K562 (cell line): Measurements from ENCODE around the gene LRRC26. TPM values are rescaled to one million over a fixed set of nuclear protein-coding genes. Genes with fewer than 3 reads are reported as not detected.

Experiments
- ATAC-seq: fragments of 200-7000 bp; cut with Tn5 transposase; 3 replicates; pipeline ENCODE4 v1.9.1; 2020; ENCODE audit warnings: moderate library complexity
- BruUV-seq: library from RNA; stranded (reverse); fragments of 400-500 nt; replicated peaks from 2 replicates; lab custom pipeline; 2021; lab: Mats Ljungman, UMichigan
- CTCF ChIA-PET: fragments of 300-600 bp; formaldehyde crosslinking; extraction: SDS; loops from one replicate; lab custom pipeline; 2021; ENCODE audit warnings: low intra/inter-chr PET ratio; lab: Yijun Ruan, JAX
- POLR2A ChIA-PET: fragments of 300-600, 350-650 bp; sonication (Branson Sonifier 250); formaldehyde crosslinking; extraction: SDS; loops from one replicate; lab custom pipeline; 2021; ENCODE audit warnings: antibody characterized with exemption, inconsistent platforms; lab: Yijun Ruan, JAX
- DNase-seq, 4 experiments: peaks; one replicate each; pipeline versions ENCODE4 v3.0.0 to v3.0.0-alpha.2; 2011 to 2018; ENCODE audit warnings: low spot score in 3 of 4, mixed read lengths in 3 of 4; ENCODE audit errors: extremely low read depth in 1 of 4
- FAIRE-seq: peaks from 2 replicates; lab custom pipeline; 2011; peaks lifted over from hg19 to GRCh38; lab: Jason Lieb, UNC
- H2AFZ ChIP-seq: 2 replicates; pipeline ENCODE4 v1.6.0; 2011; ENCODE audit warnings: low read depth, low read length, control low read depth, inconsistent platforms
- H3K27ac ChIP-seq: fragments of 200-600 bp; 3 replicates; pipeline ENCODE4 v1.8.0; 2011; ENCODE audit warnings: low read depth, mild to moderate bottlenecking, control low read depth, inconsistent platforms, low read length, moderate library complexity, mixed read lengths; ENCODE audit errors: extremely low read depth
- H3K27me3 ChIP-seq, 2 experiments: fragments of 300-600 bp in 1 of 2; 2 replicates in 1 of 2; 3 replicates in 1 of 2; pipeline versions ENCODE4 v1.6.0 to v1.8.0; 2011; ENCODE audit warnings: inconsistent platforms in 2 of 2, low read length in 2 of 2, mild to moderate bottlenecking in 1 of 2, mixed read lengths in 1 of 2, moderate library complexity in 1 of 2; ENCODE audit not compliant: control insufficient read depth in 2 of 2, insufficient read depth in 2 of 2
- H3K36me3 ChIP-seq: fragments of 300-600 bp; 3 replicates; pipeline ENCODE4 v1.8.0; 2011; ENCODE audit warnings: mild to moderate bottlenecking, low read length, inconsistent platforms; ENCODE audit not compliant: control insufficient read depth, insufficient read depth
- H3K4me1 ChIP-seq, 2 experiments: fragments of 200-600 bp in 1 of 2; replicated peaks in 1 of 2; 2 replicates in 1 of 2; 3 replicates in 1 of 2; pipeline versions ENCODE4 v1.5.1 to v1.8.0; 2011; ENCODE audit warnings: inconsistent platforms in 2 of 2, low read length in 2 of 2, mild to moderate bottlenecking in 1 of 2, mixed read lengths in 1 of 2, moderate library complexity in 1 of 2; ENCODE audit not compliant: control insufficient read depth in 2 of 2, insufficient read depth in 2 of 2
- H3K4me2 ChIP-seq: 2 replicates; pipeline ENCODE4 v1.6.1; 2011; ENCODE audit warnings: low read length, control low read depth, inconsistent platforms, mixed read lengths; ENCODE audit not compliant: insufficient read depth
- H3K4me3 ChIP-seq: fragments of 200-600 bp; sonication (generic), shearing (Covaris generic); 2 replicates; pipeline ENCODE4 v1.5.1; 2016; ENCODE audit warnings: control low read depth, inconsistent platforms
- H3K79me2 ChIP-seq: fragments of 200-600 bp; 3 replicates; pipeline ENCODE4 v1.8.0; 2011; ENCODE audit warnings: low read length, inconsistent platforms; ENCODE audit not compliant: control insufficient read depth, insufficient read depth
- H3K9ac ChIP-seq, 2 experiments: 2 replicates each; pipeline versions ENCODE4 v1.6.0 to v1.6.1; 2011; ENCODE audit warnings: low read depth in 2 of 2, low read length in 2 of 2, control low read depth in 1 of 2, inconsistent platforms in 1 of 2, mild to moderate bottlenecking in 1 of 2, mixed read lengths in 1 of 2; ENCODE audit not compliant: insufficient read depth in 1 of 2
- H3K9me1 ChIP-seq: one replicate; pipeline ENCODE4 v1.6.0; 2011; ENCODE audit warnings: inconsistent platforms, mild to moderate bottlenecking, low read length, moderate library complexity; ENCODE audit not compliant: control insufficient read depth, insufficient read depth
- H3K9me3 ChIP-seq: replicated peaks from 2 replicates; pipeline ENCODE4 v1.5.1; 2011; ENCODE audit warnings: low read depth, low read length, inconsistent platforms; ENCODE audit not compliant: control insufficient read depth, insufficient read depth
- H4K20me1 ChIP-seq: replicated peaks from 2 replicates; pipeline ENCODE4 v1.6.1; 2011; ENCODE audit warnings: low read length, inconsistent platforms, mixed read lengths; ENCODE audit not compliant: control insufficient read depth, insufficient read depth
- PCBP1 ChIP-seq: fragments of 200-400 bp; formaldehyde crosslinking; IDR thresholded peaks from 2 replicates; pipeline ENCODE4 v1.6.1; 2018; ENCODE audit warnings: mild to moderate bottlenecking, low read depth, low read length; ENCODE audit not compliant: poor library complexity, severe bottlenecking
- ZNF146 ChIP-seq: IDR thresholded peaks from one replicate; pipeline ENCODE4 v1.6.1; 2018; ENCODE audit warnings: missing compliant biosample characterization; ENCODE audit not compliant: unreplicated experiment
- ZNF263 ChIP-seq: sonication (generic); formaldehyde crosslinking; IDR thresholded peaks from 2 replicates; pipeline ENCODE4 v1.8.0; 2022; ENCODE audit warnings: mild to moderate bottlenecking, missing genetic modification reagents, borderline replicate concordance
- ZNF507 ChIP-seq: conservative IDR thresholded peaks from 2 replicates; pipeline ENCODE4 v1.6.1; 2017; ENCODE audit warnings: missing genetic modification characterization, missing compliant biosample characterization
- WGBS: fragments of 100-300 bp; shearing (Covaris generic); methylation state at CpG from one replicate; pipeline ENCODE4 v1.1.6; 2016; ENCODE audit warnings: low coverage, mixed read lengths; ENCODE audit not compliant: insufficient coverage; ENCODE audit errors: missing lambda C conversion rate; 5-methylcytosine and 5-hydroxymethylcytosine counted together
- in situ Hi-C: fragments of 300-500 bp; cut with MboI; formaldehyde crosslinking; loops from 4 replicates; pipeline ENCODE4 v1.15.0; 2018; ENCODE audit warnings: inconsistent platforms, mixed read lengths
- intact Hi-C: fragments of 100-400 bp; cut with micrococcal nuclease; formaldehyde crosslinking; loops from 2 replicates; pipeline ENCODE4 v1.14.2; 2022
- polyA plus RNA-seq, 8 experiments: library from polyadenylated mRNA; depleted of rRNA in 4 of 8; stranded (reverse) in 5 of 8; unstranded in 3 of 8; fragments of >200 nt; fragmentation: Nextera tagmentation in 2 of 8; fragmentation: Illumina TruSeq in 1 of 8; extraction: Ambion mirVana in 2 of 8; extraction: Trizol in 1 of 8; gene quantifications; 2 replicates each; pipeline versions ENCODE4 v1.2.1 to v1.2.3, GENCODE V29; 2011 to 2014; ENCODE audit warnings: inconsistent platforms in 1 of 8, missing spikeins in 1 of 8
- total RNA-seq, 7 experiments: library from RNA; depleted of rRNA in 6 of 7; stranded (reverse); fragments of >200 nt in 6 of 7; fragmentation: Illumina TruSeq in 2 of 7; extraction: Trizol in 2 of 7; gene quantifications; 2 replicates each; pipeline versions ENCODE4 v1.2.1 to v1.2.3, GENCODE V29; 2011 to 2021; ENCODE audit warnings: low replicate concordance in 1 of 7

The LRRC26 gene
- total and polyA plus RNA-seq, 9 of the 15 experiments (the other 6 are each of a cell fraction or from before 2014, with no cell fraction given): not detected

- no peak overlapping the region for H2AFZ ChIP-seq
- ChIA-PET CTCF (no interaction called here), POLR2A (interaction anchor here (0.6 to 1.6 kb wide), 6 partner anchors 10 to 128 kb away, joined by 3 to 9 read pairs (median 6); partner anchors contain the start of genes RNF208 and TUBB4B)
- FAIRE-seq (no peak), DNase-seq (no peak), ATAC-seq (no peak)
- intact Hi-C loops (no loop called here), in situ Hi-C loops (no loop called here)
- H3K4me2 ChIP-seq: no peak overlapping the region
- H3K79me2 ChIP-seq: peaks cover 49% of the 10 kb centered on the region
- no peaks in the 10 kb centered on the region for H3K9me3 ChIP-seq
- H3K36me3 ChIP-seq: peaks cover 35% of the 10 kb centered on the region; the same call in 1 of the 3 replicates
- H3K4me3 ChIP-seq: no peak overlapping the region
- peak overlapping the region in 1 of 2 experiments; percentile 57; a peak in 1 of 4 replicates for H3K9ac ChIP-seq
- no peak overlapping the region for H3K27ac ChIP-seq
- 78% methylated on average over 6 of the region's 10 CpGs for WGBS
- H3K9me1 ChIP-seq: no peaks in the 10 kb centered on the region
- no TSS peak for BruUV-seq
- no peaks in the 10 kb centered on the region for H3K27me3 ChIP-seq
- peaks cover 5% of the 10 kb centered on the region for H4K20me1 ChIP-seq
- H3K4me1 ChIP-seq: peaks cover 17 to 98% of the 10 kb centered on the region in 2 experiments
- TF ChIP-seq ZNF507 (tag) (no peak), ZNF263 (CRISPR knock-in tag) (peak; percentile 33; the same call in 1 of the 2 replicates)
- TF ChIP-seq, all 486 proteins: peak for 1
Observed at GRCh38 chr9:137194909-137195308, 25.1 kb upstream of the LRRC26 start.

GRCh38 chr9:137194388-137194787 lies 24.5 kb upstream of the LRRC26 start:
- no peak for FAIRE-seq
- peaks cover 5% of the 10 kb centered on the region for H4K20me1 ChIP-seq
- in situ Hi-C loops (no loop called here), intact Hi-C loops (no loop called here)
- CTCF ChIA-PET: no interaction called here
- peak overlapping the region in 1 of 2 experiments; percentile 81; a peak in 2 of 4 replicates for H3K9ac ChIP-seq
- no peak for TF ChIP-seq ZNF146 (CRISPR knock-in tag)
- TF ChIP-seq PCBP1: peak; percentile 19
- H3K4me2 ChIP-seq: no peak overlapping the region
- H3K9me3 ChIP-seq: no peaks in the 10 kb centered on the region
- H3K4me3 ChIP-seq: no peak overlapping the region
- H3K27ac ChIP-seq: no peak overlapping the region
- POLR2A ChIA-PET: interaction anchor here (0.6 to 1.6 kb wide), 5 partner anchors 10 to 128 kb away, joined by 3 to 9 read pairs (median 7); partner anchors contain the start of genes RNF208 and TUBB4B
- H2AFZ ChIP-seq: no peak overlapping the region
- H3K9me1 ChIP-seq: no peaks in the 10 kb centered on the region
- H3K4me1 ChIP-seq: peaks cover 18 to 98% of the 10 kb centered on the region in 2 experiments
- no TSS peak for BruUV-seq
- ATAC-seq: no peak
- no peaks in the 10 kb centered on the region for H3K27me3 ChIP-seq
- peaks cover 38% of the 10 kb centered on the region; the same call in 1 of the 3 replicates for H3K36me3 ChIP-seq
- no peak for DNase-seq
- 76% methylated on average over 11 of the region's 16 CpGs for WGBS
- peaks cover 49% of the 10 kb centered on the region for H3K79me2 ChIP-seq
